HepG2 (cell line): ENCODE measurements around the gene TEKT5. TPM values are rescaled to one million over a fixed set of nuclear protein-coding genes. Genes with fewer than 3 reads are reported as not detected.

Source experiments
- ARNTL ChIP-seq: sonication (generic); formaldehyde crosslinking; IDR thresholded peaks from 2 replicates; pipeline ENCODE4 v1.4.0; 2020; ENCODE audit warnings: mild to moderate bottlenecking, missing genetic modification reagents
- ETV5 ChIP-seq: IDR thresholded peaks from 2 replicates; pipeline ENCODE4 v1.6.1; 2018; ENCODE audit warnings: missing biosample characterization, missing genetic modification reagents, inconsistent platforms, borderline replicate concordance
- EZH2 ChIP-seq: conservative IDR thresholded peaks from 2 replicates; pipeline ENCODE4 v1.6.1; 2012; ENCODE audit warnings: mild to moderate bottlenecking, low read depth, low read length, moderate library complexity
- FOSL1 ChIP-seq: sonication (generic); formaldehyde crosslinking; IDR thresholded peaks from 2 replicates; pipeline ENCODE4 v1.9.0; 2021; ENCODE audit warnings: missing genetic modification reagents, borderline replicate concordance
- MBD4 ChIP-seq: IDR thresholded peaks from 2 replicates; pipeline ENCODE4 v1.6.1; 2012; ENCODE audit warnings: low read length, inconsistent platforms, borderline replicate concordance
- NFE2L2 ChIP-seq: fragments of 150-350 bp; IDR thresholded peaks from 2 replicates; pipeline ENCODE4 v1.6.1; 2014; ENCODE audit warnings: low read length
- ONECUT2 ChIP-seq: sonication (generic); formaldehyde crosslinking; IDR thresholded peaks from 2 replicates; pipeline ENCODE4 v1.4.0; 2020; ENCODE audit warnings: missing genetic modification reagents
- POLR2AphosphoS5 ChIP-seq: IDR thresholded peaks from 2 replicates; pipeline ENCODE4 v1.6.1; 2012; ENCODE audit warnings: low read depth, low read length
- RFXANK ChIP-seq: IDR thresholded peaks from 2 replicates; pipeline ENCODE4 v1.6.1; 2016
- SATB2 ChIP-seq: sonication (generic); formaldehyde crosslinking; IDR thresholded peaks from 2 replicates; pipeline ENCODE4 v1.5.0; 2020; ENCODE audit warnings: missing genetic modification reagents
- SKIL ChIP-seq: sonication (generic); formaldehyde crosslinking; IDR thresholded peaks from 2 replicates; pipeline ENCODE4 v1.8.0; 2022; ENCODE audit warnings: missing genetic modification reagents, mild to moderate bottlenecking, moderate library complexity, borderline replicate concordance
- SMARCE1 ChIP-seq: fragments of 450-650 bp; IDR thresholded peaks from 2 replicates; pipeline ENCODE4 v1.6.1; 2017; ENCODE audit warnings: borderline replicate concordance
- SP2 ChIP-seq: sonication (generic); formaldehyde crosslinking; IDR thresholded peaks from 2 replicates; pipeline ENCODE4 v1.5.1; 2020; ENCODE audit warnings: mild to moderate bottlenecking, missing genetic modification reagents
- SPEN ChIP-seq: sonication (generic); formaldehyde crosslinking; IDR thresholded peaks from 2 replicates; pipeline ENCODE4 v1.5.1; 2020; ENCODE audit warnings: low read depth, mild to moderate bottlenecking, missing genetic modification reagents
- UBTF ChIP-seq: sonication (generic); formaldehyde crosslinking; IDR thresholded peaks from 2 replicates; pipeline ENCODE4 v1.4.0; 2020; ENCODE audit warnings: mild to moderate bottlenecking, missing genetic modification reagents
- ZBTB4 ChIP-seq: sonication (generic); formaldehyde crosslinking; IDR thresholded peaks from 2 replicates; pipeline ENCODE4 v1.4.0; 2020; ENCODE audit warnings: missing genetic modification reagents, mild to moderate bottlenecking, borderline replicate concordance
- ZBTB7A ChIP-seq: sonication (generic); formaldehyde crosslinking; IDR thresholded peaks from 2 replicates; pipeline ENCODE4 v1.8.0; 2022; ENCODE audit warnings: mild to moderate bottlenecking, missing genetic modification reagents
- ZBTB7B ChIP-seq: sonication (generic); formaldehyde crosslinking; IDR thresholded peaks from 2 replicates; pipeline ENCODE4 v1.4.0; 2020; ENCODE audit warnings: missing genetic modification reagents
- ZKSCAN1 ChIP-seq: fragments of 150-350 bp; IDR thresholded peaks from 2 replicates; pipeline ENCODE4 v1.6.1; 2014; ENCODE audit warnings: low read length
- ZNF460 ChIP-seq: sonication (generic); formaldehyde crosslinking; IDR thresholded peaks from 2 replicates; pipeline ENCODE4 v1.5.1; 2020; ENCODE audit warnings: missing genetic modification reagents, mild to moderate bottlenecking, borderline replicate concordance
- ZNF75D ChIP-seq: sonication (generic); formaldehyde crosslinking; IDR thresholded peaks from 2 replicates; pipeline ENCODE4 v1.8.1; 2023; ENCODE audit warnings: missing genetic modification reagents, mild to moderate bottlenecking, borderline replicate concordance
- ZNF782 ChIP-seq: sonication (generic); formaldehyde crosslinking; IDR thresholded peaks from 2 replicates; pipeline ENCODE4 v1.4.0; 2020; ENCODE audit warnings: missing genetic modification reagents, mild to moderate bottlenecking, borderline replicate concordance
- polyA plus RNA-seq, 8 experiments: library from polyadenylated mRNA; depleted of rRNA in 3 of 8; stranded (reverse) in 7 of 8; unstranded in 1 of 8; fragments of >200 nt; fragmentation: Illumina TruSeq in 4 of 8; extraction: Trizol in 4 of 8; gene quantifications; 2 replicates each; pipeline versions ENCODE4 v1.2.1 to v1.2.3, GENCODE V29; 2011 to 2016; ENCODE audit warnings: low read depth in 4 of 8, missing spikeins in 1 of 8, mixed read lengths in 1 of 8; ENCODE audit not compliant: insufficient read depth in 1 of 8
- total RNA-seq, 5 experiments: library from RNA; depleted of rRNA; stranded (reverse); fragments of >200 nt; fragmentation: Illumina TruSeq; extraction: Trizol; gene quantifications; 2 replicates each; pipeline ENCODE4 v1.2.3, GENCODE V29; 2016; ENCODE audit warnings: low read depth in 1 of 5

Gene TEKT5
- total and polyA plus RNA-seq, 2 of the 13 experiments (the other 11 are each of a cell fraction or from before 2014, with no cell fraction given) = 0.16 TPM; not detected in 1

- TF ChIP-seq ZBTB4 (CRISPR knock-in tag) (peak; percentile 97; the same call in 1 of the 2 replicates), MBD4 (no peak), POLR2AphosphoS5 (peak; percentile 96), SPEN (CRISPR knock-in tag) (peak; percentile 99), SATB2 (peak; percentile 93), ZNF460 (CRISPR knock-in tag) (no peak; the same call in 1 of the 2 replicates), RFXANK (CRISPR knock-in tag) (0 out of 2 replicates have a peak, but pooled peaks have one; percentile 19), ZBTB7A (CRISPR knock-in tag) (peak; percentile 94; the same call in 1 of the 2 replicates), SKIL (peak; percentile 45), ZBTB7B (CRISPR knock-in tag) (peak; percentile 68), UBTF (peak; percentile 68), NFE2L2 (no peak), ZNF75D (no peak), ONECUT2 (CRISPR knock-in tag) (peak; percentile 57; the same call in 1 of the 2 replicates), ZNF782 (CRISPR knock-in tag) (peak; percentile 99), ETV5 (CRISPR knock-in tag) (peak; percentile 76), FOSL1 (CRISPR knock-in tag) (no peak), SMARCE1 (no peak), ZKSCAN1 (peak; percentile 41; the same call in 1 of the 2 replicates), EZH2 (no peak), ARNTL (CRISPR knock-in tag) (peak; percentile 93), SP2 (CRISPR knock-in tag) (peak; percentile 92)
Observed at GRCh38 chr16:10743610-10744369, 49.1 kb upstream of the TEKT5 start, which contains the start of gene NUBP1 (continued).
